DOHH2 (cell line): Measurements from ENCODE around the gene GLYATL2.

Experiments
- H3F3A ChIP-seq: fragments of 200-600 bp; sonication (generic), shearing (Covaris generic); 2 replicates; pipeline ENCODE4 v1.6.0; 2016; ENCODE audit warnings: antibody characterized with exemption, mild to moderate bottlenecking; ENCODE audit not compliant: control insufficient read depth, insufficient read depth
- H3K27ac ChIP-seq: fragments of 200-600 bp; sonication (generic); 2 replicates; pipeline ENCODE4 v1.5.1; 2014; ENCODE audit warnings: low read depth, mild to moderate bottlenecking, low read length, moderate library complexity
- H3K27me3 ChIP-seq: fragments of 200-600 bp; sonication (generic); 2 replicates; pipeline ENCODE4 v1.6.1; 2014; ENCODE audit warnings: mild to moderate bottlenecking, low read length, mixed read lengths; ENCODE audit not compliant: control insufficient read depth
- H3K36me3 ChIP-seq: fragments of 200-600 bp; sonication (generic); 2 replicates; pipeline ENCODE4 v1.6.1; 2014; ENCODE audit warnings: mild to moderate bottlenecking, low read length, moderate library complexity, mixed read lengths; ENCODE audit not compliant: control insufficient read depth
- H3K4me1 ChIP-seq: fragments of 200-600 bp; sonication (generic); 2 replicates; pipeline ENCODE4 v1.6.1; 2014; ENCODE audit warnings: mild to moderate bottlenecking, low read length, mixed read lengths; ENCODE audit not compliant: control insufficient read depth
- H3K4me2 ChIP-seq: fragments of 200-600 bp; sonication (generic); 2 replicates; pipeline ENCODE4 v1.6.0; 2014; ENCODE audit warnings: mild to moderate bottlenecking, low read length, moderate library complexity
- H3K4me3 ChIP-seq: fragments of 200-600 bp; sonication (generic); 2 replicates; pipeline ENCODE4 v1.5.1; 2014; ENCODE audit warnings: mild to moderate bottlenecking, low read length, mixed read lengths
- H3K79me2 ChIP-seq: fragments of 200-600 bp; sonication (generic); 2 replicates; pipeline ENCODE4 v1.6.1; 2014; ENCODE audit warnings: mild to moderate bottlenecking, low read length, mixed read lengths; ENCODE audit not compliant: control insufficient read depth
- H3K9me2 ChIP-seq: fragments of 200-600 bp; sonication (generic); replicated peaks from 2 replicates; pipeline ENCODE4 v1.6.1; 2014; ENCODE audit warnings: mild to moderate bottlenecking, low read length, mixed read lengths; ENCODE audit not compliant: control insufficient read depth
- H3K9me3 ChIP-seq: fragments of 200-600 bp; sonication (generic); 2 replicates; pipeline ENCODE4 v1.6.1; 2014; ENCODE audit warnings: antibody characterized with exemption, low read length, mixed read lengths; ENCODE audit not compliant: control insufficient read depth, insufficient read depth
- H4K20me1 ChIP-seq: fragments of 200-600 bp; sonication (generic); 2 replicates; pipeline ENCODE4 v1.6.0; 2014; ENCODE audit warnings: low read depth, mild to moderate bottlenecking, antibody characterized with exemption, low read length, moderate library complexity; ENCODE audit not compliant: control insufficient read depth, insufficient read depth
- EZH2phosphoT487 ChIP-seq: fragments of 200-600 bp; sonication (generic); IDR thresholded peaks from 2 replicates; pipeline ENCODE4 v1.6.1; 2017; ENCODE audit warnings: borderline replicate concordance, mild to moderate bottlenecking, antibody characterized with exemption, low read length, moderate library complexity, mixed read lengths
- TF ChIP-seq, protein P1 (sequence below): fragments of 200-600 bp; sonication (generic); IDR thresholded peaks from one replicate; pipeline ENCODE4 v1.5.1; 2014; ENCODE audit warnings: antibody characterized with exemption, mild to moderate bottlenecking, low read depth, low read length; ENCODE audit not compliant: poor library complexity, severe bottlenecking

GLYATL2 gene

GRCh38 chr11:58829786-58830185 lies 14.7 kb downstream of the GLYATL2 start:
- H3K9me2 ChIP-seq: no peaks in the 10 kb centered on the region
- no peaks in the 10 kb centered on the region for H3K9me3 ChIP-seq
- no peaks in the 10 kb centered on the region for H3K36me3 ChIP-seq
- no peak for TF ChIP-seq EZH2phosphoT487
- TF ChIP-seq, protein P1, sequence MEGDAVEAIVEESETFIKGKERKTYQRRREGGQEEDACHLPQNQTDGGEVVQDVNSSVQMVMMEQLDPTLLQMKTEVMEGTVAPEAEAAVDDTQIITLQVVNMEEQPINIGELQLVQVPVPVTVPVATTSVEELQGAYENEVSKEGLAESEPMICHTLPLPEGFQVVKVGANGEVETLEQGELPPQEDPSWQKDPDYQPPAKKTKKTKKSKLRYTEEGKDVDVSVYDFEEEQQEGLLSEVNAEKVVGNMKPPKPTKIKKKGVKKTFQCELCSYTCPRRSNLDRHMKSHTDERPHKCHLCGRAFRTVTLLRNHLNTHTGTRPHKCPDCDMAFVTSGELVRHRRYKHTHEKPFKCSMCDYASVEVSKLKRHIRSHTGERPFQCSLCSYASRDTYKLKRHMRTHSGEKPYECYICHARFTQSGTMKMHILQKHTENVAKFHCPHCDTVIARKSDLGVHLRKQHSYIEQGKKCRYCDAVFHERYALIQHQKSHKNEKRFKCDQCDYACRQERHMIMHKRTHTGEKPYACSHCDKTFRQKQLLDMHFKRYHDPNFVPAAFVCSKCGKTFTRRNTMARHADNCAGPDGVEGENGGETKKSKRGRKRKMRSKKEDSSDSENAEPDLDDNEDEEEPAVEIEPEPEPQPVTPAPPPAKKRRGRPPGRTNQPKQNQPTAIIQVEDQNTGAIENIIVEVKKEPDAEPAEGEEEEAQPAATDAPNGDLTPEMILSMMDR: no peak
- no peaks in the 10 kb centered on the region for H4K20me1 ChIP-seq
- no peaks in the 10 kb centered on the region for H3K4me1 ChIP-seq
- H3K4me2 ChIP-seq: no peak overlapping the region
- H3F3A ChIP-seq: no peaks in the 10 kb centered on the region
- no peak overlapping the region for H3K27ac ChIP-seq
- no peaks in the 10 kb centered on the region for H3K79me2 ChIP-seq
- H3K4me3 ChIP-seq: no peak overlapping the region
- no peaks in the 10 kb centered on the region for H3K27me3 ChIP-seq

- Histone ChIP-seq H3K79me2 (no peaks in the 10 kb centered on the region), H3K4me3 (no peak overlapping the region), H3K4me2 (no peak overlapping the region), H4K20me1 (no peaks in the 10 kb centered on the region), H3K36me3 (no peaks in the 10 kb centered on the region), H3K27me3 (no peaks in the 10 kb centered on the region), H3K9me2 (no peaks in the 10 kb centered on the region), H3F3A (no peaks in the 10 kb centered on the region), H3K4me1 (no peaks in the 10 kb centered on the region), H3K9me3 (peaks cover 4% of the 10 kb centered on the region), H3K27ac (no peak overlapping the region)
- TF ChIP-seq, protein P1: no peak
- TF ChIP-seq EZH2phosphoT487: no peak
Observed at GRCh38 chr11:58813693-58814092, 30.8 kb downstream of the GLYATL2 start.

DNA sequence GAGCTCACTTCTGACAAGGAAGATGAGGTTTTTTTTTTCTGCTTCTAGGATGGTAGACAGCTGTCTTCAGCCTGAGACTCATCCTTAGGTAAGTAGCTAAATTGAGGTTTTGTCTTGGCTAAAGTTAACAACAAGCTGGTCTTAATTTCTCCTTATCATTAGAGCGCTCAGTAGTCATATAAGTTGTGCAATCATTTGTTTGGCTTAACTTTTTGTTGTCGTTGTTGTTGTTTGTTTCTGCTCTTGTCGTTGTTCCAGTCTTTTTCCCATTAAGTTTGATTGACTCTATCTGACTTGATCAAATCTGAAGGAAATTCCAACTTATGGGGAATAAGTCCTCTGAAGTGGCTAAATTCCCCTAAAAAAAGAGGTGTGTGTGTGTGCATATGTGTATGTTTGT lies 33.0 kb downstream of the GLYATL2 start:
- Histone ChIP-seq H3K4me2 (no peak overlapping the region), H3K9me2 (no peaks in the 10 kb centered on the region), H3K36me3 (no peaks in the 10 kb centered on the region), H3K9me3 (peaks cover 4% of the 10 kb centered on the region), H3K27me3 (no peaks in the 10 kb centered on the region), H3K4me3 (no peak overlapping the region), H3K4me1 (no peaks in the 10 kb centered on the region), H3K27ac (no peak overlapping the region), H3K79me2 (no peaks in the 10 kb centered on the region), H4K20me1 (no peaks in the 10 kb centered on the region), H3F3A (no peaks in the 10 kb centered on the region)
- TF ChIP-seq, protein P1: no peak
- TF ChIP-seq EZH2phosphoT487: no peak

- Histone ChIP-seq H3K4me3 (no peak overlapping the region), H3K79me2 (no peaks in the 10 kb centered on the region), H3F3A (no peaks in the 10 kb centered on the region), H3K4me2 (no peak overlapping the region), H3K4me1 (no peaks in the 10 kb centered on the region), H3K27ac (no peak overlapping the region), H3K9me2 (no peaks in the 10 kb centered on the region), H3K36me3 (no peaks in the 10 kb centered on the region), H4K20me1 (no peaks in the 10 kb centered on the region), H3K9me3 (no peaks in the 10 kb centered on the region; the same call in 1 of the 2 replicates), H3K27me3 (no peaks in the 10 kb centered on the region)
- TF ChIP-seq EZH2phosphoT487: no peak
- TF ChIP-seq, protein P1: no peak
Observed at GRCh38 chr11:58807343-58807742, 37.2 kb downstream of the GLYATL2 start.
